DOHH2 (cell line): ENCODE results near the gene PRKN.

ENCODE experiments used
- H3F3A ChIP-seq: fragments of 200-600 bp; sonication (generic), shearing (Covaris generic); 2 replicates; pipeline ENCODE4 v1.6.0; 2016; ENCODE audit warnings: antibody characterized with exemption, mild to moderate bottlenecking; ENCODE audit not compliant: control insufficient read depth, insufficient read depth
- H3K27ac ChIP-seq: fragments of 200-600 bp; sonication (generic); 2 replicates; pipeline ENCODE4 v1.5.1; 2014; ENCODE audit warnings: low read depth, mild to moderate bottlenecking, low read length, moderate library complexity
- H3K27me3 ChIP-seq: fragments of 200-600 bp; sonication (generic); 2 replicates; pipeline ENCODE4 v1.6.1; 2014; ENCODE audit warnings: mild to moderate bottlenecking, low read length, mixed read lengths; ENCODE audit not compliant: control insufficient read depth
- H3K36me3 ChIP-seq: fragments of 200-600 bp; sonication (generic); 2 replicates; pipeline ENCODE4 v1.6.1; 2014; ENCODE audit warnings: mild to moderate bottlenecking, low read length, moderate library complexity, mixed read lengths; ENCODE audit not compliant: control insufficient read depth
- H3K4me1 ChIP-seq: fragments of 200-600 bp; sonication (generic); 2 replicates; pipeline ENCODE4 v1.6.1; 2014; ENCODE audit warnings: mild to moderate bottlenecking, low read length, mixed read lengths; ENCODE audit not compliant: control insufficient read depth
- H3K4me2 ChIP-seq: fragments of 200-600 bp; sonication (generic); 2 replicates; pipeline ENCODE4 v1.6.0; 2014; ENCODE audit warnings: mild to moderate bottlenecking, low read length, moderate library complexity
- H3K4me3 ChIP-seq: fragments of 200-600 bp; sonication (generic); 2 replicates; pipeline ENCODE4 v1.5.1; 2014; ENCODE audit warnings: mild to moderate bottlenecking, low read length, mixed read lengths
- H3K79me2 ChIP-seq: fragments of 200-600 bp; sonication (generic); 2 replicates; pipeline ENCODE4 v1.6.1; 2014; ENCODE audit warnings: mild to moderate bottlenecking, low read length, mixed read lengths; ENCODE audit not compliant: control insufficient read depth
- H3K9me2 ChIP-seq: fragments of 200-600 bp; sonication (generic); replicated peaks from 2 replicates; pipeline ENCODE4 v1.6.1; 2014; ENCODE audit warnings: mild to moderate bottlenecking, low read length, mixed read lengths; ENCODE audit not compliant: control insufficient read depth
- H3K9me3 ChIP-seq: fragments of 200-600 bp; sonication (generic); 2 replicates; pipeline ENCODE4 v1.6.1; 2014; ENCODE audit warnings: antibody characterized with exemption, low read length, mixed read lengths; ENCODE audit not compliant: control insufficient read depth, insufficient read depth
- H4K20me1 ChIP-seq: fragments of 200-600 bp; sonication (generic); 2 replicates; pipeline ENCODE4 v1.6.0; 2014; ENCODE audit warnings: low read depth, mild to moderate bottlenecking, antibody characterized with exemption, low read length, moderate library complexity; ENCODE audit not compliant: control insufficient read depth, insufficient read depth
- CTCF ChIP-seq: fragments of 200-600 bp; sonication (generic); IDR thresholded peaks from one replicate; pipeline ENCODE4 v1.5.1; 2014; ENCODE audit warnings: antibody characterized with exemption, mild to moderate bottlenecking, low read depth, low read length; ENCODE audit not compliant: poor library complexity, severe bottlenecking
- EZH2phosphoT487 ChIP-seq: fragments of 200-600 bp; sonication (generic); IDR thresholded peaks from 2 replicates; pipeline ENCODE4 v1.6.1; 2017; ENCODE audit warnings: borderline replicate concordance, mild to moderate bottlenecking, antibody characterized with exemption, low read length, moderate library complexity, mixed read lengths

Gene PRKN

GRCh38 chr6:161396539-161396938 lies 1331.0 kb downstream of the PRKN start:
- no peaks in the 10 kb centered on the region for H4K20me1 ChIP-seq
- H3K27me3 ChIP-seq, result peaks cover 7% of the 10 kb centered on the region; the same call in 1 of the 2 replicates
- H3K9me2 ChIP-seq, result no peaks in the 10 kb centered on the region
- no peaks in the 10 kb centered on the region for H3K9me3 ChIP-seq
- no peaks in the 10 kb centered on the region for H3K79me2 ChIP-seq
- H3K36me3 ChIP-seq, result no peaks in the 10 kb centered on the region
- no peak overlapping the region for H3K4me3 ChIP-seq
- peaks cover 3% of the 10 kb centered on the region; the same call in 1 of the 2 replicates for H3K4me1 ChIP-seq
- H3K4me2 ChIP-seq, result no peak overlapping the region
- no peak overlapping the region for H3K27ac ChIP-seq
- TF ChIP-seq EZH2phosphoT487 (no peak), CTCF (no peak)
- H3F3A ChIP-seq, result no peaks in the 10 kb centered on the region

GRCh38 chr6:161395716-161396231 lies 1331.8 kb downstream of the PRKN start:
- peaks cover 7% of the 10 kb centered on the region; the same call in 1 of the 2 replicates for H3K27me3 ChIP-seq
- no peak overlapping the region for H3K4me2 ChIP-seq
- no peak for TF ChIP-seq CTCF
- TF ChIP-seq EZH2phosphoT487, result no peak
- H3K36me3 ChIP-seq, result no peaks in the 10 kb centered on the region
- no peaks in the 10 kb centered on the region for H3K9me3 ChIP-seq
- H3K9me2 ChIP-seq, result no peaks in the 10 kb centered on the region
- H4K20me1 ChIP-seq, result no peaks in the 10 kb centered on the region
- no peaks in the 10 kb centered on the region for H3K79me2 ChIP-seq
- no peak overlapping the region for H3K4me3 ChIP-seq
- no peak overlapping the region for H3K27ac ChIP-seq
- H3K4me1 ChIP-seq, result peaks cover 3% of the 10 kb centered on the region; the same call in 1 of the 2 replicates
- H3F3A ChIP-seq, result no peaks in the 10 kb centered on the region

DNA sequence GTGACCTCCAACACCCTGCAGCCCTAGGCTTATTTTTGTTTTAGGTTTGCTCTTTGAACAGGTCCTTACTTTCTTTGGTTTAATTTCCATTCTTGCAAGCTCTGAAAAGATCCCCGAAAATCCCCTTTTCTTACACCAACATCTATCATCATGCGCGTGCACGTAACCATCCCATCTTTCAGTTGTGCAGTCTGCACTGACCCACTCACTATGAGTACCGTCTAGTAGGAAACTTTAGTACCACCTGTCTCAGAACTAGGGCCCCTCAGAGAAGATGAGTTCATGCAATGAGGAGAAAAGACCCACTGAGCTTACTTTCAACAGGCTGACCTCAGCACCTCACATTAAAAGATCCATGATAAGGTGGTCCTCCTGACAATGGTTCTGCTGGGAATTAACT lies 1333.1 kb downstream of the PRKN start:
- no peak overlapping the region for H3K4me2 ChIP-seq
- TF ChIP-seq CTCF (no peak), EZH2phosphoT487 (no peak)
- H3K9me2 ChIP-seq, result no peaks in the 10 kb centered on the region
- no peaks in the 10 kb centered on the region for H3K36me3 ChIP-seq
- no peaks in the 10 kb centered on the region for H4K20me1 ChIP-seq
- no peak overlapping the region for H3K4me3 ChIP-seq
- H3K9me3 ChIP-seq, result no peaks in the 10 kb centered on the region
- no peaks in the 10 kb centered on the region for H3K79me2 ChIP-seq
- peaks cover 3% of the 10 kb centered on the region; the same call in 1 of the 2 replicates for H3K4me1 ChIP-seq
- H3K27me3 ChIP-seq, result peaks cover 7% of the 10 kb centered on the region; the same call in 1 of the 2 replicates
- no peak overlapping the region for H3K27ac ChIP-seq
- no peaks in the 10 kb centered on the region for H3F3A ChIP-seq
